Heart left ventricle (tissue), 16 donors: ENCODE data around the gene MLST8. TPM values are rescaled to one million over a fixed set of nuclear protein-coding genes. Genes with fewer than 3 reads are reported as not detected.
A peak's percentile ranks its signal among the peaks of the same experiment; 100 is the strongest.

Experiments
- ATAC-seq, 4 donors: fragments of 200-7000 bp; cut with Tn5 transposase; one replicate each; pipeline ENCODE4 v1.9.1; 2020 to 2022; ENCODE audit warnings: moderate library complexity in 4 of 4, mild to moderate bottlenecking in 3 of 4, moderate number of reproducible peaks in 1 of 4
- DNase-seq, 5 donors: peaks; one replicate each; pipeline ENCODE4 v3.0.0-alpha.2; 2020
- H3K27ac ChIP-seq, 12 donors: fragments of 200-600 bp; sonication (generic) in 4 of 12; one replicate each; pipeline versions ENCODE4 v1.5.0 to v1.8.0; 2016 to 2022; ENCODE audit warnings: mild to moderate bottlenecking in 2 of 12
- H3K27me3 ChIP-seq, 9 donors: fragments of 200-600 bp; sonication (generic) in 2 of 9; one replicate each; pipeline versions ENCODE4 v1.5.1 to v1.8.0; 2016 to 2022; ENCODE audit warnings: mild to moderate bottlenecking in 3 of 9
- H3K36me3 ChIP-seq, 9 donors: fragments of 200-600 bp; sonication (generic) in 2 of 9; one replicate each; pipeline versions ENCODE4 v1.5.0 to v1.8.0; 2018 to 2022; ENCODE audit warnings: mild to moderate bottlenecking in 2 of 9
- H3K4me1 ChIP-seq, 12 donors: fragments of 200-600 bp; sonication (generic) in 4 of 12; one replicate each; pipeline versions ENCODE4 v1.5.0 to v1.8.0; 2016 to 2022; ENCODE audit warnings: mild to moderate bottlenecking in 3 of 12
- H3K4me3 ChIP-seq, 12 donors: fragments of 200-600 bp; sonication (generic) in 4 of 12; one replicate each; pipeline versions ENCODE4 v1.5.0 to v1.8.0; 2017 to 2022; ENCODE audit warnings: mild to moderate bottlenecking in 9 of 12, moderate library complexity in 4 of 12
- H3K9me3 ChIP-seq, 12 donors: fragments of 200-600 bp; sonication (generic) in 4 of 12; one replicate each; pipeline versions ENCODE4 v1.5.0 to v1.8.0; 2016 to 2022; ENCODE audit warnings: mild to moderate bottlenecking in 1 of 12
- POLR2A ChIP-seq, 2 donors: fragments of 450-650 bp; IDR thresholded peaks; one replicate each; pipeline ENCODE4 v1.6.1; 2017; ENCODE audit warnings: antibody characterized with exemption in 2 of 2, mild to moderate bottlenecking in 2 of 2, moderate library complexity in 2 of 2
- WGBS, 4 donors: extraction: QIAGEN DNeasy Blood & Tissue Kit in 2 of 4; methylation state at CpG; one replicate each; pipeline versions ENCODE4 v1.1.5 to v1.1.7; 2013 to 2018; 5-methylcytosine and 5-hydroxymethylcytosine counted together
- intact Hi-C, 10 donors: fragments of 100-400 bp; cut with DNase I; formaldehyde crosslinking; loops; one replicate each; pipeline versions ENCODE4 v1.11.1 to v1.14.2; 2022
- polyA plus RNA-seq, 2 donors: library from polyadenylated mRNA; stranded (reverse); fragments of 200-250 nt; gene quantifications; one replicate each; pipeline ENCODE4 v1.2.3, GENCODE V29; 2013
- total RNA-seq, 9 donors: library from RNA; depleted of rRNA in 2 of 9; stranded (reverse); fragments of >200 nt in 2 of 9; fragmentation: NEBNext Ultra II Directional in 3 of 9; extraction: Animal tissue kit (Norgen Biotek cat#: 25700) in 3 of 9; gene quantifications; one replicate each; pipeline versions ENCODE4 v1.1.0 to v1.2.4, GENCODE V29; 2016 to 2023
- TF ChIP-seq, protein P1 (sequence below), 12 donors: fragments of 200-600 bp; sonication (generic) in 4 of 12; IDR thresholded peaks; one replicate each; pipeline versions ENCODE4 v1.5.0 to v1.8.0; 2018 to 2022; ENCODE audit warnings: antibody characterized with exemption in 12 of 12, mild to moderate bottlenecking in 5 of 12
- donor health status: ischemic (EF 13 %, LVEDD 7.1; RV severe dilation, severe dysfunction).
- donor health status: healthy with polysubstance abuse.
- donor health status: DM: no; HTN: yes; CAD: no.
- donor health status: DM: no; HTN: no; CAD: no.
- donor health status: ischemic (EF 25% LVEDD 6.9; RV normal size, moderate dysfunction).
- donor health status: ischemic (EF 25% LVEDD 5.7; RV mildly dilated, moderate dysfunction).
- donor health status: healthy.
- donor health status: DM: yes; HTN: yes; CAD: no.
- donor health status: ischemic (EF 35%, LVEDD 5.7; RV mildly dilated, moderate dysfunction).
- donor health status: nonischemic (EF 11% LVEDD 7.7; RV severe dilation, severe dysfunction).
- donor health status: DM: yes; HTN: yes; CAD: no.
- donor health status: PGD.
- donor health status: ischemic (EF 29% LVEDD 5.4; RV normal size, mild dysfunction).
- donor health status: nonischemic (EF 23%, LVEDD 6.1; RV moderate dilation, normal function).

MLST8 gene
- total and polyA plus RNA-seq, 11 donors, result 19.8 to 49.0 (median 23.5) TPM

- DNase-seq (no peak), ATAC-seq (no peak)
- Histone ChIP-seq H3K27me3 (peaks cover 0 to 15% (median 7%) of the 10 kb centered on the region in 9 donors), H3K4me1 (peaks cover 0 to 8% (median 0%) of the 10 kb centered on the region in 12 donors), H3K36me3 (no peaks in the 10 kb centered on the region), H3K9me3 (no peaks in the 10 kb centered on the region), H3K4me3 (no peak overlapping the region), H3K27ac (no peak overlapping the region)
- no peak for TF ChIP-seq POLR2A (IDR thresholded peaks at IDR 0.05)
- TF ChIP-seq, protein P1, sequence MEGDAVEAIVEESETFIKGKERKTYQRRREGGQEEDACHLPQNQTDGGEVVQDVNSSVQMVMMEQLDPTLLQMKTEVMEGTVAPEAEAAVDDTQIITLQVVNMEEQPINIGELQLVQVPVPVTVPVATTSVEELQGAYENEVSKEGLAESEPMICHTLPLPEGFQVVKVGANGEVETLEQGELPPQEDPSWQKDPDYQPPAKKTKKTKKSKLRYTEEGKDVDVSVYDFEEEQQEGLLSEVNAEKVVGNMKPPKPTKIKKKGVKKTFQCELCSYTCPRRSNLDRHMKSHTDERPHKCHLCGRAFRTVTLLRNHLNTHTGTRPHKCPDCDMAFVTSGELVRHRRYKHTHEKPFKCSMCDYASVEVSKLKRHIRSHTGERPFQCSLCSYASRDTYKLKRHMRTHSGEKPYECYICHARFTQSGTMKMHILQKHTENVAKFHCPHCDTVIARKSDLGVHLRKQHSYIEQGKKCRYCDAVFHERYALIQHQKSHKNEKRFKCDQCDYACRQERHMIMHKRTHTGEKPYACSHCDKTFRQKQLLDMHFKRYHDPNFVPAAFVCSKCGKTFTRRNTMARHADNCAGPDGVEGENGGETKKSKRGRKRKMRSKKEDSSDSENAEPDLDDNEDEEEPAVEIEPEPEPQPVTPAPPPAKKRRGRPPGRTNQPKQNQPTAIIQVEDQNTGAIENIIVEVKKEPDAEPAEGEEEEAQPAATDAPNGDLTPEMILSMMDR (IDR thresholded peaks at IDR 0.05), result no peak
- WGBS, 4 donors, result 86 to 96% (median 87%) methylated on average over 12 to 24 of the region's 24 CpGs
- intact Hi-C loops, result loop anchor here in 1 of 10 donors (10.0 kb wide), 1 partner anchor 305 kb away; no protein-coding TSS in a partner anchor
These were observed 15.1 kb upstream of the MLST8 start for GRCh38 chr16:2190002-2190658.

GRCh38 chr16:2190659-2191445, 14.4 kb upstream of the MLST8 start:
- Histone ChIP-seq H3K36me3 (no peaks in the 10 kb centered on the region), H3K27me3 (peaks cover 5 to 22% (median 14%) of the 10 kb centered on the region in 9 donors), H3K27ac (no peak overlapping the region), H3K4me1 (peaks cover 0 to 16% (median 7%) of the 10 kb centered on the region in 12 donors), H3K9me3 (no peaks in the 10 kb centered on the region), H3K4me3 (no peak overlapping the region)
- intact Hi-C loops, result loop anchor here in 1 of 10 donors (10.0 kb wide), 1 partner anchor 304 kb away; no protein-coding TSS in a partner anchor
- 70 to 76% (median 75%) methylated on average over 17 to 25 of the region's 25 CpGs for WGBS, 4 donors
- DNase-seq (no peak), ATAC-seq (peak in 1 of 4 donors; percentile 4)
- no peak for TF ChIP-seq POLR2A (IDR thresholded peaks at IDR 0.05)
- TF ChIP-seq, protein P1 (IDR thresholded peaks at IDR 0.05), result no peak

- ATAC-seq (peak in 3 of 4 donors; percentile 31 to 58 (median 31)), DNase-seq (peak in 1 of 5 donors; percentile 56)
- TF ChIP-seq, protein P1 (IDR thresholded peaks at IDR 0.05), result no peak
- TF ChIP-seq POLR2A (IDR thresholded peaks at IDR 0.05), result no peak
- no peaks in the 10 kb centered on the region for H3K9me3 ChIP-seq
- peaks cover 0 to 20% (median 8%) of the 10 kb centered on the region in 12 donors for H3K4me1 ChIP-seq
- intact Hi-C loops, result loop anchor here in 1 of 10 donors (10.0 kb wide), 1 partner anchor 303 kb away; no protein-coding TSS in a partner anchor
- no peaks in the 10 kb centered on the region for H3K36me3 ChIP-seq
- 47 to 66% (median 56%) methylated on average over 9 to 11 of the region's 11 CpGs for WGBS, 4 donors
- no peak overlapping the region for H3K4me3 ChIP-seq
- peaks cover 8 to 25% (median 16%) of the 10 kb centered on the region in 9 donors for H3K27me3 ChIP-seq
- H3K27ac ChIP-seq, result no peak overlapping the region
These were observed 13.9 kb upstream of the MLST8 start for GRCh38 chr16:2191446-2191706.
